Ishikawa (cell line): ENCODE measurements around the gene FAM111A.

Source experiments
- CEBPB ChIP-seq: IDR thresholded peaks from 2 replicates; pipeline ENCODE4 v1.6.1; 2012
- CREB1 ChIP-seq: IDR thresholded peaks from 2 replicates; pipeline ENCODE4 v1.6.1; 2012; ENCODE audit warnings: low read depth
- EGR1 ChIP-seq: IDR thresholded peaks from 2 replicates; pipeline ENCODE4 v1.6.1; 2012
- EP300 ChIP-seq: IDR thresholded peaks from 2 replicates; pipeline ENCODE4 v1.6.1; 2012; ENCODE audit warnings: borderline replicate concordance
- FOXM1 ChIP-seq: IDR thresholded peaks from 2 replicates; pipeline ENCODE4 v1.6.1; 2012; ENCODE audit warnings: low read depth, borderline replicate concordance
- NFIC ChIP-seq: IDR thresholded peaks from 2 replicates; pipeline ENCODE4 v1.6.1; 2012
- RAD21 ChIP-seq: IDR thresholded peaks from 2 replicates; pipeline ENCODE4 v1.6.1; 2012; ENCODE audit warnings: low read depth
- TAF1 ChIP-seq: IDR thresholded peaks from 2 replicates; pipeline ENCODE4 v1.6.1; 2012; ENCODE audit warnings: low read depth, mild to moderate bottlenecking
- TCF12 ChIP-seq: IDR thresholded peaks from 2 replicates; pipeline ENCODE4 v1.6.1; 2012; ENCODE audit warnings: low read depth
- YY1 ChIP-seq: IDR thresholded peaks from 2 replicates; pipeline ENCODE4 v1.6.1; 2012; ENCODE audit warnings: low read depth
- ZBTB7A ChIP-seq: IDR thresholded peaks from 2 replicates; pipeline ENCODE4 v1.6.1; 2012; ENCODE audit warnings: low read depth
- TF ChIP-seq, protein P1 (sequence below): IDR thresholded peaks from 2 replicates; pipeline ENCODE4 v1.6.1; 2012; ENCODE audit warnings: low read depth, mild to moderate bottlenecking
- TF ChIP-seq, protein P2 (sequence below): IDR thresholded peaks from 2 replicates; pipeline ENCODE4 v1.6.1; 2012
- TF ChIP-seq, protein P3 (sequence below): IDR thresholded peaks from 2 replicates; pipeline ENCODE4 v1.6.1; 2012

DNA sequence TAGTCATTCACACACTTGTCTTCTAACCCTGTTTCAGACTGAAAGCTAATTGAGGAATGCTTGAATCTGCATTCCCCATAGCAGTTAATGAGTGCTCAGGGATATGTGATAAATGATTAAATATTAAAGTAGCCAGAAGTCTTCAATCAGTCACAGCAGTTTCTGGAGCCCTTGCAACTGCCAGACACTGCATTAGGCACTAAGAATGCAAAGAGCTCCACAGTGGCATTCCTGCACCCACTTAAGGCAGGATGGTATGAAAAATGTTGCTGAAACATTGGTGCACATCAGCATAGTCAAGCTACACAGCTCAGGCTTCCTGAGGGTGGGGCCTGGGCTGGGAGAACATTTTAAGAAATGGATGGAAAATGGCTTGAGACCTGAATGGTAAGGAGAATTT is 35.7 kb downstream of the FAM111A start:
- TF ChIP-seq EP300 (no peak), FOXM1 (no peak), TAF1 (no peak), EGR1 (no peak), RAD21 (no peak), TCF12 (no peak), NFIC (no peak), ZBTB7A (no peak), CEBPB (no peak), YY1 (no peak), CREB1 (no peak)
- TF ChIP-seq, protein P1, sequence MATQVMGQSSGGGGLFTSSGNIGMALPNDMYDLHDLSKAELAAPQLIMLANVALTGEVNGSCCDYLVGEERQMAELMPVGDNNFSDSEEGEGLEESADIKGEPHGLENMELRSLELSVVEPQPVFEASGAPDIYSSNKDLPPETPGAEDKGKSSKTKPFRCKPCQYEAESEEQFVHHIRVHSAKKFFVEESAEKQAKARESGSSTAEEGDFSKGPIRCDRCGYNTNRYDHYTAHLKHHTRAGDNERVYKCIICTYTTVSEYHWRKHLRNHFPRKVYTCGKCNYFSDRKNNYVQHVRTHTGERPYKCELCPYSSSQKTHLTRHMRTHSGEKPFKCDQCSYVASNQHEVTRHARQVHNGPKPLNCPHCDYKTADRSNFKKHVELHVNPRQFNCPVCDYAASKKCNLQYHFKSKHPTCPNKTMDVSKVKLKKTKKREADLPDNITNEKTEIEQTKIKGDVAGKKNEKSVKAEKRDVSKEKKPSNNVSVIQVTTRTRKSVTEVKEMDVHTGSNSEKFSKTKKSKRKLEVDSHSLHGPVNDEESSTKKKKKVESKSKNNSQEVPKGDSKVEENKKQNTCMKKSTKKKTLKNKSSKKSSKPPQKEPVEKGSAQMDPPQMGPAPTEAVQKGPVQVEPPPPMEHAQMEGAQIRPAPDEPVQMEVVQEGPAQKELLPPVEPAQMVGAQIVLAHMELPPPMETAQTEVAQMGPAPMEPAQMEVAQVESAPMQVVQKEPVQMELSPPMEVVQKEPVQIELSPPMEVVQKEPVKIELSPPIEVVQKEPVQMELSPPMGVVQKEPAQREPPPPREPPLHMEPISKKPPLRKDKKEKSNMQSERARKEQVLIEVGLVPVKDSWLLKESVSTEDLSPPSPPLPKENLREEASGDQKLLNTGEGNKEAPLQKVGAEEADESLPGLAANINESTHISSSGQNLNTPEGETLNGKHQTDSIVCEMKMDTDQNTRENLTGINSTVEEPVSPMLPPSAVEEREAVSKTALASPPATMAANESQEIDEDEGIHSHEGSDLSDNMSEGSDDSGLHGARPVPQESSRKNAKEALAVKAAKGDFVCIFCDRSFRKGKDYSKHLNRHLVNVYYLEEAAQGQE: no peak
- TF ChIP-seq, protein P2, sequence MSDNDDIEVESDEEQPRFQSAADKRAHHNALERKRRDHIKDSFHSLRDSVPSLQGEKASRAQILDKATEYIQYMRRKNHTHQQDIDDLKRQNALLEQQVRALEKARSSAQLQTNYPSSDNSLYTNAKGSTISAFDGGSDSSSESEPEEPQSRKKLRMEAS: no peak
- TF ChIP-seq, protein P3, sequence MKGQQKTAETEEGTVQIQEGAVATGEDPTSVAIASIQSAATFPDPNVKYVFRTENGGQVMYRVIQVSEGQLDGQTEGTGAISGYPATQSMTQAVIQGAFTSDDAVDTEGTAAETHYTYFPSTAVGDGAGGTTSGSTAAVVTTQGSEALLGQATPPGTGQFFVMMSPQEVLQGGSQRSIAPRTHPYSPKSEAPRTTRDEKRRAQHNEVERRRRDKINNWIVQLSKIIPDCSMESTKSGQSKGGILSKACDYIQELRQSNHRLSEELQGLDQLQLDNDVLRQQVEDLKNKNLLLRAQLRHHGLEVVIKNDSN: no peak
